SU-DHL-6 (cell line): ENCODE results near the gene FBXO24.

Experiments used
- EZH2phosphoT487 ChIP-seq: fragments of 200-600 bp; sonication (generic), shearing (Covaris generic); conservative IDR thresholded peaks from 2 replicates; pipeline ENCODE4 v1.6.1; 2018; ENCODE audit warnings: mild to moderate bottlenecking, antibody characterized with exemption, low read length, moderate library complexity, mixed read lengths
- TF ChIP-seq, protein P1 (sequence below): fragments of 200-600 bp; sonication (generic); IDR thresholded peaks from one replicate; pipeline ENCODE4 v1.5.1; 2017; ENCODE audit warnings: antibody characterized with exemption, mild to moderate bottlenecking, low read length, moderate library complexity; ENCODE audit not compliant: insufficient read depth, poor library complexity, severe bottlenecking

DNA sequence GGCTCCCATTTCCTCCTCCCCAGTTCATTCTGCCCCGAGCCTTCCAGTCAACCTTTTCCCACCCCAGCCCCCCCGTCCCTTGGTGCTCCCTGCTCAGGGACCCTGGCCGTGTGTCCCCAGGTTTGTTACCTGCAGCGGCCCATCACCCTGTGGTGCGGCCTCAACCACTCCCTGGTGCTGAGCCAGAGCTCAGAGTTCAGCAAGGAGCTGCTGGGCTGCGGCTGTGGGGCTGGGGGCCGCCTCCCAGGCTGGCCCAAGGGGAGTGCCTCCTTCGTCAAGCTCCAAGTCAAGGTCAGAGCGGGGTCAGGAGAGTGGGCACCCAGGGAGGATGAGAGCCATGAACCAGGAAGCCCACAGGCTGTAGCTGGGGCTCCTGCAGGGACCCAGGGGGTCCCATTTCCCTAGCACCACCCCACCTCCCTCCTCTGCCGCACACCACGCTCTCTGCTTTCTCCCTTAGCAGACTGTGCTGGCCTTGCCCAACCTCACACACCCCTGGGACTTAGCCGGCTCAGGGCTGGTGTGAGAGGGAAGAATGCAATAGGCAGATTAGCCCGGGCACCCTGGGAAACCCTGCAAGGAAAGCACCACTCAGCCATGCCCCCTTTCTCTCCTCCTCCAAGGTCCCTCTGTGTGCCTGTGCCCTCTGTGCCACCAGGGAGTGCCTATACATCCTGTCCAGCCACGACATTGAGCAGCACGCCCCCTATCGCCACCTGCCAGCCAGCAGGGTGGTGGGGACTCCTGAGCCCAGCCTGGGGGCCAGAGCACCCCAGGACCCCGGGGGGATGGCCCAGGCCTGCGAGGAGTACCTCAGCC is 14.0 kb downstream of the FBXO24 start:
- TF ChIP-seq, protein P1, sequence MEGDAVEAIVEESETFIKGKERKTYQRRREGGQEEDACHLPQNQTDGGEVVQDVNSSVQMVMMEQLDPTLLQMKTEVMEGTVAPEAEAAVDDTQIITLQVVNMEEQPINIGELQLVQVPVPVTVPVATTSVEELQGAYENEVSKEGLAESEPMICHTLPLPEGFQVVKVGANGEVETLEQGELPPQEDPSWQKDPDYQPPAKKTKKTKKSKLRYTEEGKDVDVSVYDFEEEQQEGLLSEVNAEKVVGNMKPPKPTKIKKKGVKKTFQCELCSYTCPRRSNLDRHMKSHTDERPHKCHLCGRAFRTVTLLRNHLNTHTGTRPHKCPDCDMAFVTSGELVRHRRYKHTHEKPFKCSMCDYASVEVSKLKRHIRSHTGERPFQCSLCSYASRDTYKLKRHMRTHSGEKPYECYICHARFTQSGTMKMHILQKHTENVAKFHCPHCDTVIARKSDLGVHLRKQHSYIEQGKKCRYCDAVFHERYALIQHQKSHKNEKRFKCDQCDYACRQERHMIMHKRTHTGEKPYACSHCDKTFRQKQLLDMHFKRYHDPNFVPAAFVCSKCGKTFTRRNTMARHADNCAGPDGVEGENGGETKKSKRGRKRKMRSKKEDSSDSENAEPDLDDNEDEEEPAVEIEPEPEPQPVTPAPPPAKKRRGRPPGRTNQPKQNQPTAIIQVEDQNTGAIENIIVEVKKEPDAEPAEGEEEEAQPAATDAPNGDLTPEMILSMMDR = peak; percentile 80
- TF ChIP-seq EZH2phosphoT487 = no peak
